HG02884 (cell line): ENCODE measurements around the gene PCDHGA12.
"Not testable (repeated sequence)": the region's sequence is repeated elsewhere in the genome, so short reads cannot be mapped to it uniquely, and the experiment has no call there.

Source experiments
- ATAC-seq: cut with Tn5 transposase; IDR thresholded peaks from one replicate; pipeline ENCODE4 v1.9.1; 2021; ENCODE audit warnings: mild to moderate bottlenecking, moderate library complexity; ENCODE audit not compliant: unreplicated experiment

Gene PCDHGA12

GRCh38 chr5:141407790-141408505 is 22.4 kb upstream of the PCDHGA12 start, which contains the start of gene PCDHGB6:
TSS of gene PCDHGB6 (plus strand) at chr5:141408021. CDS start at chr5:141408203, 182 bp downstream.
- peak; percentile 68 for ATAC-seq

GRCh38 chr5:141409598-141410306 is 20.6 kb upstream of the PCDHGA12 start:
- ATAC-seq = no peak

- ATAC-seq = no peak
Measured at GRCh38 chr5:141411575-141411974, 18.7 kb upstream of the PCDHGA12 start.

GRCh38 chr5:141412854-141413539 is 17.3 kb upstream of the PCDHGA12 start, which contains the start of gene PCDHGA10:
TSS of gene PCDHGA10 (plus strand) at chr5:141412987. CDS start at chr5:141413176, 189 bp downstream.
- peak; percentile 72 for ATAC-seq

GRCh38 chr5:141413540-141414069 is 16.7 kb upstream of the PCDHGA12 start:
- ATAC-seq = no peak

GRCh38 chr5:141414548-141415274 is 15.6 kb upstream of the PCDHGA12 start:
- ATAC-seq = not testable (repeated sequence)

GRCh38 chr5:141415275-141415618 is 15.1 kb upstream of the PCDHGA12 start:
- not testable (repeated sequence) for ATAC-seq

- ATAC-seq = peak; percentile 76
Measured at GRCh38 chr5:141417494-141418172, 12.7 kb upstream of the PCDHGA12 start, which contains the start of gene PCDHGB7. TSS of gene PCDHGB7 (plus strand) at chr5:141417677. CDS start at chr5:141417860, 183 bp downstream.

- ATAC-seq = no peak
Measured at GRCh38 chr5:141419074-141419880, 11.0 kb upstream of the PCDHGA12 start.

- ATAC-seq = no peak
Measured at GRCh38 chr5:141420855-141421488, 9.3 kb upstream of the PCDHGA12 start, which contains the start of gene PCDHGA11. TSS of gene PCDHGA11 (plus strand) at chr5:141421051. CDS start at chr5:141421228, 177 bp downstream.

GRCh38 chr5:141421489-141421855 is 8.8 kb upstream of the PCDHGA12 start:
- no peak for ATAC-seq

GRCh38 chr5:141422742-141423291 is 7.5 kb upstream of the PCDHGA12 start:
- ATAC-seq = no peak

GRCh38 chr5:141427783-141428426 is 2.4 kb upstream of the PCDHGA12 start:
- no peak for ATAC-seq

GRCh38 chr5:141431286-141431685 is 979 bp downstream of the PCDHGA12 start:
- ATAC-seq = peak; percentile 42

- ATAC-seq = not testable (repeated sequence)
Measured at GRCh38 chr5:141432308-141432707, 2.0 kb downstream of the PCDHGA12 start.

- not testable (repeated sequence) for ATAC-seq
Measured at GRCh38 chr5:141432726-141433125, 2.4 kb downstream of the PCDHGA12 start.

- no peak for ATAC-seq
Measured at GRCh38 chr5:141434006-141434405, 3.7 kb downstream of the PCDHGA12 start.

- no peak for ATAC-seq
Measured at GRCh38 chr5:141437221-141437620, 6.9 kb downstream of the PCDHGA12 start.
